Neural cell (in vitro differentiated cells): ENCODE results near the gene RASGRP2. TPM values are rescaled to one million over a fixed set of nuclear protein-coding genes. Genes with fewer than 3 reads are reported as not detected.

ENCODE experiments used
- H2AFZ ChIP-seq: fragments of 200-600, 300-800 bp; sonication (generic), shearing (Covaris generic); 2 replicates; pipeline ENCODE4 v1.6.0; 2014; ENCODE audit warnings: low read depth, mild to moderate bottlenecking, antibody characterized with exemption, low read length, moderate library complexity
- H3F3A ChIP-seq: fragments of 200-600 bp; shearing (Covaris generic); 2 replicates; pipeline ENCODE4 v1.6.1; 2016; ENCODE audit warnings: mild to moderate bottlenecking, moderate library complexity, mixed read lengths, antibody characterized with exemption, low read length; ENCODE audit not compliant: insufficient read depth, poor library complexity, severe bottlenecking
- H3K27ac ChIP-seq: fragments of 200-600, 300-800 bp; sonication (generic), shearing (Covaris generic); 2 replicates; pipeline ENCODE4 v1.5.1; 2014; ENCODE audit warnings: mild to moderate bottlenecking, low read length, moderate library complexity
- H3K27me3 ChIP-seq: fragments of 300-800, 200-600 bp; sonication (generic), shearing (Covaris generic); 2 replicates; pipeline ENCODE4 v1.6.0; 2014; ENCODE audit warnings: mild to moderate bottlenecking, low read depth, low read length, moderate library complexity; ENCODE audit not compliant: insufficient read depth
- H3K36me3 ChIP-seq: fragments of 300-800, 200-600 bp; sonication (generic), shearing (Covaris generic); 2 replicates; pipeline ENCODE4 v1.5.1; 2014; ENCODE audit warnings: mild to moderate bottlenecking, antibody characterized with exemption, low read length, moderate library complexity; ENCODE audit not compliant: insufficient read depth
- H3K4me2 ChIP-seq: fragments of 300-800, 200-600 bp; sonication (generic), shearing (Covaris generic); 2 replicates; pipeline ENCODE4 v1.6.0; 2014; ENCODE audit warnings: mild to moderate bottlenecking, low read length
- H3K4me3 ChIP-seq: fragments of 300-800, 200-600 bp; sonication (generic), shearing (Covaris generic); 2 replicates; pipeline ENCODE4 v1.5.1; 2014; ENCODE audit warnings: mild to moderate bottlenecking, low read length, moderate library complexity
- H3K79me2 ChIP-seq: fragments of 200-600 bp; shearing (Covaris generic); replicated peaks from 2 replicates; pipeline ENCODE4 v1.6.0; 2014; ENCODE audit warnings: mild to moderate bottlenecking, low read length, moderate library complexity; ENCODE audit not compliant: insufficient read depth
- H3K9ac ChIP-seq: fragments of 300-800, 200-600 bp; sonication (generic), shearing (Covaris generic); 2 replicates; pipeline ENCODE4 v1.6.1; 2016; ENCODE audit warnings: mild to moderate bottlenecking, low read length, mixed read lengths
- H3K9me2 ChIP-seq: fragments of 200-600 bp; shearing (Covaris generic); 2 replicates; pipeline ENCODE4 v1.6.1; 2016; ENCODE audit warnings: mild to moderate bottlenecking, low read length, mixed read lengths; ENCODE audit not compliant: insufficient read depth
- H3K9me3 ChIP-seq: fragments of 200-600, 300-800 bp; sonication (generic), shearing (Covaris generic); 2 replicates; pipeline ENCODE4 v1.6.1; 2016; ENCODE audit warnings: mild to moderate bottlenecking, mixed run types, low read length, moderate library complexity, mixed read lengths
- H4K20me1 ChIP-seq: fragments of 200-600 bp; shearing (Covaris generic); 2 replicates; pipeline ENCODE4 v1.6.1; 2016; ENCODE audit warnings: mild to moderate bottlenecking, mixed run types; ENCODE audit not compliant: insufficient read depth
- EP300 ChIP-seq: fragments of 450-650 bp; conservative IDR thresholded peaks from 2 replicates; pipeline ENCODE4 v1.6.1; 2014; ENCODE audit warnings: antibody characterized with exemption, mild to moderate bottlenecking, moderate library complexity; ENCODE audit not compliant: poor library complexity, severe bottlenecking
- EZH2 ChIP-seq: fragments of 200-600, 300-800 bp; shearing (Covaris generic), sonication (generic); IDR thresholded peaks from 2 replicates; pipeline ENCODE4 v1.6.1; 2014; ENCODE audit warnings: antibody characterized with exemption, low read length, borderline replicate concordance, mild to moderate bottlenecking; ENCODE audit not compliant: insufficient read depth, poor library complexity, severe bottlenecking
- MXI1 ChIP-seq: fragments of 450-650 bp; conservative IDR thresholded peaks from 2 replicates; pipeline ENCODE4 v1.6.1; 2014; ENCODE audit warnings: antibody characterized with exemption, mild to moderate bottlenecking; ENCODE audit not compliant: poor library complexity, severe bottlenecking
- POLR2AphosphoS5 ChIP-seq: IDR thresholded peaks from 2 replicates; pipeline ENCODE4 v1.6.1; 2012
- REST ChIP-seq: IDR thresholded peaks from 2 replicates; pipeline ENCODE4 v1.6.1; 2012; ENCODE audit warnings: borderline replicate concordance
- SMC3 ChIP-seq: fragments of 450-650 bp; conservative IDR thresholded peaks from 2 replicates; pipeline ENCODE4 v1.6.1; 2014; ENCODE audit warnings: antibody characterized with exemption, mild to moderate bottlenecking, moderate library complexity; ENCODE audit not compliant: poor library complexity
- TAF1 ChIP-seq: IDR thresholded peaks from 2 replicates; pipeline ENCODE4 v1.6.1; 2012; ENCODE audit warnings: low read depth
- polyA plus RNA-seq: library from polyadenylated mRNA; depleted of rRNA; stranded (reverse); fragments of >200 nt; gene quantifications from 2 replicates; pipeline ENCODE4 v1.2.3, GENCODE V29; 2014
- TF ChIP-seq, protein P1 (sequence below): fragments of 450-650 bp; IDR thresholded peaks from 2 replicates; pipeline ENCODE4 v1.5.1; 2014; ENCODE audit warnings: antibody characterized with exemption, mild to moderate bottlenecking, moderate library complexity; ENCODE audit not compliant: poor library complexity, severe bottlenecking

RASGRP2 gene
- polyA plus RNA-seq, 1 donor from 2014 or later: 4.5 TPM

GRCh38 chr11:64684357-64684756, 59.6 kb downstream of the RASGRP2 start:
- no peaks in the 10 kb centered on the region for H3K27me3 ChIP-seq
- no peak overlapping the region for H2AFZ ChIP-seq
- peaks cover 9% of the 10 kb centered on the region for H3K36me3 ChIP-seq
- H3K27ac ChIP-seq: no peak overlapping the region
- H4K20me1 ChIP-seq: no peaks in the 10 kb centered on the region
- no peak overlapping the region for H3K4me2 ChIP-seq
- no peaks in the 10 kb centered on the region for H3K79me2 ChIP-seq
- no peaks in the 10 kb centered on the region for H3K9me3 ChIP-seq
- H3K4me3 ChIP-seq: no peak overlapping the region
- TF ChIP-seq MXI1 (no peak), REST (no peak), TAF1 (no peak), POLR2AphosphoS5 (no peak), EZH2 (no peak), EP300 (no peak), SMC3 (no peak)
- TF ChIP-seq, protein P1, sequence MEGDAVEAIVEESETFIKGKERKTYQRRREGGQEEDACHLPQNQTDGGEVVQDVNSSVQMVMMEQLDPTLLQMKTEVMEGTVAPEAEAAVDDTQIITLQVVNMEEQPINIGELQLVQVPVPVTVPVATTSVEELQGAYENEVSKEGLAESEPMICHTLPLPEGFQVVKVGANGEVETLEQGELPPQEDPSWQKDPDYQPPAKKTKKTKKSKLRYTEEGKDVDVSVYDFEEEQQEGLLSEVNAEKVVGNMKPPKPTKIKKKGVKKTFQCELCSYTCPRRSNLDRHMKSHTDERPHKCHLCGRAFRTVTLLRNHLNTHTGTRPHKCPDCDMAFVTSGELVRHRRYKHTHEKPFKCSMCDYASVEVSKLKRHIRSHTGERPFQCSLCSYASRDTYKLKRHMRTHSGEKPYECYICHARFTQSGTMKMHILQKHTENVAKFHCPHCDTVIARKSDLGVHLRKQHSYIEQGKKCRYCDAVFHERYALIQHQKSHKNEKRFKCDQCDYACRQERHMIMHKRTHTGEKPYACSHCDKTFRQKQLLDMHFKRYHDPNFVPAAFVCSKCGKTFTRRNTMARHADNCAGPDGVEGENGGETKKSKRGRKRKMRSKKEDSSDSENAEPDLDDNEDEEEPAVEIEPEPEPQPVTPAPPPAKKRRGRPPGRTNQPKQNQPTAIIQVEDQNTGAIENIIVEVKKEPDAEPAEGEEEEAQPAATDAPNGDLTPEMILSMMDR: no peak
- H3F3A ChIP-seq: no peaks in the 10 kb centered on the region
- no peak overlapping the region for H3K9ac ChIP-seq
- no peaks in the 10 kb centered on the region for H3K9me2 ChIP-seq

- TF ChIP-seq SMC3: no peak
- no peak for TF ChIP-seq TAF1
- TF ChIP-seq EP300: no peak
- TF ChIP-seq REST: no peak
- no peaks in the 10 kb centered on the region for H3F3A ChIP-seq
- H3K4me3 ChIP-seq: no peak overlapping the region
- H3K9me3 ChIP-seq: no peaks in the 10 kb centered on the region
- no peaks in the 10 kb centered on the region for H4K20me1 ChIP-seq
- peaks cover 9% of the 10 kb centered on the region for H3K36me3 ChIP-seq
- H2AFZ ChIP-seq: no peak overlapping the region
- H3K27me3 ChIP-seq: no peaks in the 10 kb centered on the region
- H3K27ac ChIP-seq: no peak overlapping the region
- no peaks in the 10 kb centered on the region for H3K79me2 ChIP-seq
- no peak overlapping the region for H3K9ac ChIP-seq
- H3K9me2 ChIP-seq: no peaks in the 10 kb centered on the region
- H3K4me2 ChIP-seq: no peak overlapping the region
Measured at GRCh38 chr11:64681171-64681570, 62.8 kb downstream of the RASGRP2 start.
